Measurements from ENCODE around the gene SGIP1.
"Not testable (repeated sequence)": the region's sequence is repeated elsewhere in the genome, so short reads cannot be mapped to it uniquely, and the experiment has no call there.

Gene SGIP1

GRCh38 chr1:66768965-66769364, 235.0 kb downstream of the SGIP1 start:
- DNase-seq (ENCODE audit: low read depth) = no peak

GRCh38 chr1:66769512-66770229, 235.7 kb downstream of the SGIP1 start:
- no peak for DNase-seq (ENCODE audit: low read depth)

GRCh38 chr1:66770240-66770639, 236.3 kb downstream of the SGIP1 start:
- no peak for DNase-seq (ENCODE audit: low read depth)

GRCh38 chr1:66770694-66771093, 236.7 kb downstream of the SGIP1 start:
- no peak for DNase-seq (ENCODE audit: low read depth)

GRCh38 chr1:66773227-66773626, 239.3 kb downstream of the SGIP1 start:
- no peak for DNase-seq (ENCODE audit: low read depth)

DNA sequence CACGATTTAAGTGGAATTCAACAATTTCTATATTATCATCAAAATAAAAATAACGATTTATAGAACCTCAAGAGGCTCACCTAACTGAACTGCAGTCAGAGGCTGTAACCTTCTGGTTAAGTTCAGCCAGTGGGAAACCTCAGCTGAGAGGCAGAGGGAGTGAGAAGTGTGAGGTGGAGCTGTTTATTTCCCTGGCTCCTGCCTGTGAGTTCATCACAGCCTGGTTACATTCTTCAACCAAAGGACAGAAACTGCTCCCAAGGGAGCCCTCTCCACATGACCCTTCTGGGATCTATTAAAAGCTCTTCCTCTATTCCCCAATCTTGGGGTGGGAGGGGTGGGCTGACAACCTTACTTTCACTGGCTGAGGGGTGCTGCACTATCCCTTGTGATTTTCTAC, 240.5 kb downstream of the SGIP1 start:
- DNase-seq (ENCODE audit: low read depth) = no peak

GRCh38 chr1:66775646-66776045, 241.7 kb downstream of the SGIP1 start:
- no peak for DNase-seq (ENCODE audit: low read depth)

- no peak for DNase-seq (ENCODE audit: low read depth)
Observed at GRCh38 chr1:66777831-66778230, 243.9 kb downstream of the SGIP1 start.

DNA sequence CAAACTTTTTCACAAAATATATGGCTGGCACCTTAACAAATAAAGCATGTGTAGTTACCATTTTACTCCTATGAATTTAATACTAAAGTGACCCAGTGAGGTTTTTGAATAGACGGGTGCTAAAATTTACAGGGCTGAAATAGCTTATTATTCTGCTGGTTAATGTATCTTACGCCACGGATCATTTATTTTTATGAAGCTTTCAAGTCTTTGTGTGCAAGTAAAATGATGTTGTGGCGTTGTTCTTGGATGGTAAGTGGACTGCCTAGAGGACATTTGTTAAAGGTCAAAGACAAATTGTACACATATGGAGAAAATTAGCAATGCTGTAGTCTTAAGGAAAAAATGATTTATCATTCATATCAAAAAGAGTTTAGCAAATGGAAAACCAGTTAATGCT, 244.3 kb downstream of the SGIP1 start:
- DNase-seq (ENCODE audit: low read depth) = no peak

DNA sequence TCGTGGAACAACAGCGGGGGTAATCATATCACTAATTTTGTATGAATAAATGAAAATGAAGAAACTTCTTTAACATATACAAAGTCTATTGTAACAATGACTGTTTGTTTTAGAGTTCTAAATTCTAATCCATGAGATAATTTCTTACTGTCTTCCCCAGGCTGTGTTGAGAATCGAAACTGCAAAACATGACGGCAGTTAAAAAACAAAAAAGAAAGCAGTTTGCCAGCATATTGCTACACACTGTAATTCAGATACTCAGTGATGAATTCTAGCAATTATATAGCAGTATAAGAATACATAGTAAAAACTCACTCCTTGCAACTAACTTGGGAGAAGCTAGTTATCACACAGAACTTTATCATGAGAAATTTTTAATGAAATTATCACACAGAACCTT, 245.0 kb downstream of the SGIP1 start:
- DNase-seq (ENCODE audit: low read depth) = no peak

DNA sequence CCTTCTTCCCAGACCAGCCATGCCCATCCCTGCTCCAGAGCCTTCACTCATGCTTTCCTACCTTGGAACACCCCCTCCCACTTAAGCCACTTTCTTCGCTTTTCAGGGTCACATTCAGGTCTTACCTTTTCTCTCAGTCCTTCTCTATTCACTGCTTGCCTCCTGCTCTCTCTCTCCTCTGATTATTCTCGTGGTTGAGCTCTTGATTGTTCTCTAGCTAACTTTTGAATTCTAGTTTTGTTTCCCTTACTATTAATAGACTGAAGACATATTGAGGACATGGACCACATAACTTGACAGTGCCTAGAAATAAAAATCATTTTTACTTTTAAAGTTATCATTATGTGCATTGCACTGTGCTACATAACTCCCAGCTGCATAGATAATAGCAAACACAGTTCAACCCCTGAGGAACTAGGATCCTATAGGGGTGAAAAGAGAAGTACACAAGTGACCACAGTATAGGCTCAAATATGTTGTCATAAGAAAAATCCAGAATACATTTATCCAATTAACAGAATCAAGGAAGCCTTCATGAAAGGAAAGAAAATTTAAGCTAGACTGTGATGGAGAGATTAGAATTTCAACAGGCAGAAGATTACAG, 245.6 kb downstream of the SGIP1 start:
- DNase-seq (ENCODE audit: low read depth) = no peak

DNA sequence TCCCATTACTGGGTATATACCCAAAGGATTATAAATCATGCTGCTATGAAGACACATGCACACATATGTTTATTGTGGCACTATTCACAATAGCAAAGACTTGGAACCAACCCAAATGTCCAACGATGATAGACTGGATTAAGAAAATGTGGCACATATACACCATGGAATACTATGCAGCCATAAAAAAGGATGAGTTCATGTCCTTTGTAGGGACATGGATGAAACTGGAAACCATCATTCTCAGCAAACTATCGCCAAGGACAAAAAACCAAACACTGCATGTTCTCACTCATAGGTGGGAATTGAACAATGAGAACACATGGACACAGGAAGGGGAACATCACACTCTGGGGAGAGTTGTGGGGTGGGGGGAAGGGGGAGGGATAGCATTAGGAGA, 251.8 kb downstream of the SGIP1 start:
- DNase-seq (ENCODE audit: low read depth) = not testable (repeated sequence)

DNA sequence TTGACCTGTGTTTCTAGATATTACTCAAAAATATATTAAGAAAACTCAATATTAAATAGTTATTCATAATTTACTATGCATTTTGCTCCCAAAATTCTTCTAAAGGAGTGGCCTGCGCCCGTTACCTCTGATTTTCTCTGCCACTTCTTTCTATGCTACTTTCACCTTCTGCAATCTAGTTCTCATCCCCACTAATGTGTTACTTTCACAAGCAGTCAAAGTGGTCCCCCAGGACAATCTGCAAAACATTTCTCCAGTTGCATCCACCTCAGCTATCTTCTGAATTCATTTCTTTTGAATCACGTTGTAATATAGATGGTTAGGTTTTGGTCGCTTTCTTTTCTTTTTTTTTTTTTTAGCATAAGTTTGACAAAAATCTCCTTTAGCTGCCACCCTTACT, 253.7 kb downstream of the SGIP1 start:
- DNase-seq (ENCODE audit: low read depth) = no peak

DNA sequence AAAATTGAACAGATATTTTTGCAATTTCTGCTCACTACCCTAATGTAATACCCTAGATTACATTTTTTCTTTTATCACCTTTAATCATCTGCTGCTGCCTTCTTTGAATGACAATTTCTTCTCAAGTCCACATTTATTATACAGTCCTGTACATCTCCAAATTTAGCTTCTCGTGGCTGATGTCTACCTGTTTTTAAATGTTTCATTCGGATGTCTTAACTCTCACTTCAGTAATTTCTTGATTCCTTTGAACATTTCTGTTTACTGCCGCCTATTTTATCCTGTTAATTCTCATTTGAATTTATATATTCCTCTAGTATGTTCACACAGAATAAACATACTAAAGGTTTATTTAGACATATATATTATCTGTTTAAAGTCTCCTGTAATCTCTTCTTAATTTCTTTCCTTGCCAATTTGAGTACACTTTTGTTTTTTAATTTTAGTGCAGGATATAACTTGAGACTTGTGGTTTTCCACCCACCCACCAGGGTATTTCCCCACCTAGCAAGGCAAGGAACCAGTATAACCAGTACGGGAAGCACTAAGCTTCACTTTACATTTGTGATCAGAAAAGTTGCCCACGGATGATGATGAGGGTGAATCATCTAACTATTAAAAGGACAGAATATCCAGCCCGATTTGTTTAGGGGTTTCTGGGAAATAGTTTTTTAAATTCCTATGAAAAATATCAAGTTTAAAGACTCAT, 254.4 kb downstream of the SGIP1 start:
- no peak for DNase-seq (ENCODE audit: low read depth)

DNA sequence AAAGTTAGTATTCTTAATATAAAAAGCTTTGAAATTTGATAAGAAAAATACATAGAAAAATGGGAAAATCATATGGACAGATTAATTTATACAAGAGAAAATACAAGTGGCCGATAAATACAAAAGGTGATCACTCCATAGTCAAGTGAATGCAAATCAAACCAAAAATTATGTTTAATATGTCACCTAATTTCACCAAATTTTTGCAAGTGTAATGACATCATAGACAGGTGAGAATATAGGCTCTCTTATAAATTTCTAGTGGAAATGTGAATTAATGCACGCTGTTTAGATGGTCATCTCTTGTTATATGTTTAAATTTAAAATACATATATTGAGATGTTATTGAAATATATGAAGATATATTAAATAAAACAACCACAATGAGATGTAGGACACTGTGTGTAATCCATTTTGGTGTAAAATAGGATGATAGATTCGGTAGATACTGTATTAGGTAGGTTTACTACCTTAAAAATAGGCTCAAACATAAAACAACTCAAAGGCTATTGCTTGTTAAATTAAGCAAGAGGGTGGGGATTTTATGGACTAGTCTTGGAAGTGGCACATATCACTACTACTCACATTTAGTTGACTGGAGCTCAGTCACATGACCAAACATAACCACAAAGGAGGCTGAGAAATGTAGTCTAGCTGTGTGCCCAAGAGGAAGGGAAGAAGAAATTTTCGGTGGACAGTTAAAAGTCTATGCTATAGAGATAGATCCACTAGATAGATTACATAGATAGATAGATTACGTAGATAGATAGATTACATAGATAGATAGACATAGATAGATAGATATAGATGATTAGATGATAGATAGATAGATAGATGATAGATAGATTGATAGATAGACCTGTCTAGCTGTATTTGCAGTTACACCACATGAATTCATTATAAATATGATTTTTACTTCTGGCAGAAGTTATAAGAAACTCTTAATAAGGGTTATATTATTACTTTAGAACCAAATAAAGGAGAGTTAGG, 258.0 kb downstream of the SGIP1 start:
- DNase-seq (ENCODE audit: low read depth) = no peak

GRCh38 chr1:66795839-66796238, 261.9 kb downstream of the SGIP1 start:
- DNase-seq (ENCODE audit: low read depth) = not testable (repeated sequence)

Measured in GM04504 (cell line).